HG02973 (cell line): ENCODE results near the gene KIF3A.

Experiments
- ATAC-seq: cut with Tn5 transposase; IDR thresholded peaks from one replicate; pipeline ENCODE4 v1.9.1; 2021; ENCODE audit warnings: moderate library complexity; ENCODE audit not compliant: unreplicated experiment

Gene KIF3A

GRCh38 chr5:132664696-132665209, 72.6 kb downstream of the KIF3A start:
- no peak for ATAC-seq

- ATAC-seq, result peak; percentile 45
Observed at GRCh38 chr5:132663771-132664695, 73.3 kb downstream of the KIF3A start.

- ATAC-seq, result peak; percentile 62
Observed at GRCh38 chr5:132662925-132663770, 74.2 kb downstream of the KIF3A start.

DNA sequence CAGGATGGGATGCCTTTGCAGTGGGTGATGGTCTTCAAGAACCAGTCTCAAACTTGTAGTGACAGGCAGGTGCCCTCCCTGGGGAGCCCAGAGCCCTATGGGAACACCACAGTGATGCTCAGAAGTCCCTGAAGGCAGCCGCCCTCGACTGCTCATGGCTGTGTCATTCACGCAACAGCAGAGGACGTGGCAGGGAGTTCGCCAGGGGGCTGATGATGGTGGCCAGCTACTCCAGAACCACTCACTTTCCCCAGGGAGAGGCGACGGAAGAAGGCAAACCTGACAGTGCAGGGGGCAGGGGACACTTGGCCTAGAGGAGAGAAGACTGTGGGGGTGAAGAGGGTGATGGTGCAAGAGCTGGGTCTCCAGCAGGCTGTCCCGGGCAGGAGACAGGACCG, 75.3 kb downstream of the KIF3A start:
- no peak for ATAC-seq

DNA sequence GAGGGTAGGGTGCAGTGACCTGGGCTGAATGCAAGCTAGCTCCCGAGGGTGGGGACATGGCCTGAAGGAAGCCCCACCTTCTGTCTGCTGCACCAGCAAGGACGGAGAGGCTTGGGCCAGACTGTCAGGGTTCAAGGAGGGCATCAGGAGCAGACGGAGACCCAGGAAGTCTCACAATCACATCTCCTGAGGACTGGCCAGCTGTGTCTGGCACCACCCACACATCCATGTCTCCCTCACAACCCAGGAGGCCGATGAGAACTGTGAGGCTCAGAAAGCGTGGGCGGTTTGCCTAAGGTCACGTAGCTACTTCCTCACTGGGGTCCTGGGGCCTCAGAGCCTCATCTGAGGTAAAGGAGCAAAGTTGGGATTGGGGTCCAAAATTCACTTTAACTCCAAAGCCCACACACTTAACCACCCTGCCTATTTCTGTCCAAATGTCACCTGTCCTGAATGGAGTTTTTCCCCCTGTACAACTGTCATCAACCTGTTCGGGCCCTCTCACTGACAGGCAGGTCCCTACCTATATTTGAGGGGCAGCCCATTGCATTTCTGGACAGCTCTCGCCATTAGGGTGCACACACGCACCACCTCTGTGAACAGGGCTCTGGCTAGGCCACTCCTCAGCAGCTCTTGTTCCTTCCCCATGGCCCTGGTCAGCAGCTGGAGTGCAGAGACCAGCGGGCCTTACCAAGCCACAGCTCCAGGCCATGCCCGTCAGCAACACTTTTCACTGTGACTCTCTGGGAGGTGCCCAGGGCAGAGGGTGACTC, 75.9 kb downstream of the KIF3A start:
- ATAC-seq, result no peak

- ATAC-seq, result no peak
Observed at GRCh38 chr5:132659598-132660493, 77.5 kb downstream of the KIF3A start.

- no peak for ATAC-seq
Observed at GRCh38 chr5:132658381-132659302, 78.7 kb downstream of the KIF3A start.

DNA sequence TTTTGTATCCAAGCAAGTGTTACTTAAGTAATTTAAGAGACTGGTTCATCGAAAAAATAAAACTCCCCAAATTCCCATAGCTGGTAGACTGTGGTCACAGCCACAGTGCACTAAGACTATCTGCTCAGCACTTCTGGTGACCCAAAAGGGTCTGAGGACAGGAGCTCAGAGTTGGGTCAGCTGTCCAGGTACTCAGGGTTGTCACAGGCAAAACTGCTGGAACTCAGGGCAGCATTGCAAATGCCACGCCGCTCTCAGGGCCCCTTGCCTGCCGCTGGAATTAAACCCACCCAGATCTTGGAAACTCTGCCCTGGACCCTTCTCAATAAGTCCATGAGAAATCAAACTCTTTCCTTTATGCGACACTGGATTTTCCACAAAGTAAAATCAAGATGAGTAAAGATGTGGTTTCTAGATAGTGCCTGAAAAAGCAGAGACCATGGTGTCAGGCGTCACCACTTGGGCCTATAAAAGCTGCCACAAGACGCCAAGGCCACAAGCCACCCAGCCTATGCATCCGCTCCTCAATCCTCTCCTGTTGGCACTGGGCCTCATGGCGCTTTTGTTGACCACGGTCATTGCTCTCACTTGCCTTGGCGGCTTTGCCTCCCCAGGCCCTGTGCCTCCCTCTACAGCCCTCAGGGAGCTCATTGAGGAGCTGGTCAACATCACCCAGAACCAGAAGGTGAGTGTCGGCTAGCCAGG, 79.5 kb downstream of the KIF3A start, which contains the start of gene IL13:
TSS of gene IL13 (plus strand) at position 498 of the 705 bp plus-strand sequence. CDS start at position 512, 14 bp downstream.
- no peak for ATAC-seq

GRCh38 chr5:132656774-132657355, 80.5 kb downstream of the KIF3A start:
- ATAC-seq, result no peak

GRCh38 chr5:132655821-132656773, 81.2 kb downstream of the KIF3A start:
- no peak for ATAC-seq

GRCh38 chr5:132653716-132654115, 83.6 kb downstream of the KIF3A start:
- no peak for ATAC-seq

- ATAC-seq, result no peak
Observed at GRCh38 chr5:132651838-132652469, 85.4 kb downstream of the KIF3A start.

DNA sequence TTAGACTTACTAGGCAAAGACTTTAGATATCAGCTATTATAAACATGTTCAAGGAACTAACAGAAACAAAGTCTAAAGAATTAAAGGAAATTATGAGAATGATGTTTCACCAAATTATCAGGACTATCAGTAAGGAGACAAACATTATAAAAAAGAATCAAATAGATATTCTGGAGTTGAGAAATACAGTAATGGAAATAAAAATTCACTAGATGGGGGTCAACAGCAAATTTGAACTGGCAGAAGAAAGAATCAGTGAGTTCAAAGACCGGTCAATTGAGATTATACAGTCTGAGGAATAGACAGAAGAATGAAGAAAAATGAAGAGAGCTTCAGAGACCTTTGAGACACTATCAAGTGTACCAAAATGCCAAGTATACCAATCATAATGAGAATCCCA, 89.0 kb downstream of the KIF3A start:
- ATAC-seq, result no peak

GRCh38 chr5:132647473-132647872, 89.9 kb downstream of the KIF3A start:
- ATAC-seq, result no peak

DNA sequence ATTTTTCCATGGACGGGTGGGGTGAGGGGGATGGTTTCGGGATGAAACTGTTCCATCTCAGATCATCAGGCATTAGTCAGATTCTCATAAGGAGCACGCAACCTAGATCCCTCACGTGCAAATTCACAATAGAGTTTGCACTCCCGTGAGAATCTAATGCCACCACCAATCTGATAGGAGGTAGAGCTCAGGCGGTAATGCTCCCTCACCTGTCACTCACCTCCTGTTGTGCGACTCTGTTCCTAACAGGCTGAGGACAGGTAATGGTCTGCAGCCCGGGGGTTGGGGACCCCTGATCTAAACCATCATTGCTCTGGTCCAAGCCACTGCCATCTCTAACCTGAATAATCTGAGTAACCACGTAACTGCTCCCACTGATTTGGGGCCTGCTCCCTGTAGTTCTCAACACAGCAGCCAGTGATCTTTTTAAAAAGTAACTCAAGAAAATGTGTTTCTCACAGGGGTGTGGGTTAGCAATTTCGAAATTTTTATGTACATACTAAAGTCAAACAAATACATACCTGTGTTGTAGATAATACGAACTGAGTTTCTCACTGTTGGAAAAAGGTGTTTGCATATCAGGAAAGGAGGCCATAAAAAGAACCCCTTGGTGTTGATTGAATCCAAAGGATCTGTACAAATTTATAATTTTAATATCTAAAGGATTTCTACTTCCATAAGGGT, 90.6 kb downstream of the KIF3A start:
- ATAC-seq, result no peak
